GM18511 (cell line): Measurements from ENCODE around the gene ZBTB48.
"Not testable (repeated sequence)": the region's sequence is repeated elsewhere in the genome, so short reads cannot be mapped to it uniquely, and the experiment has no call there.

ENCODE experiments used
- ATAC-seq: cut with Tn5 transposase; IDR thresholded peaks from one replicate; pipeline ENCODE4 v1.9.1; 2021; ENCODE audit warnings: mild to moderate bottlenecking, moderate library complexity; ENCODE audit not compliant: unreplicated experiment

ZBTB48 gene

DNA sequence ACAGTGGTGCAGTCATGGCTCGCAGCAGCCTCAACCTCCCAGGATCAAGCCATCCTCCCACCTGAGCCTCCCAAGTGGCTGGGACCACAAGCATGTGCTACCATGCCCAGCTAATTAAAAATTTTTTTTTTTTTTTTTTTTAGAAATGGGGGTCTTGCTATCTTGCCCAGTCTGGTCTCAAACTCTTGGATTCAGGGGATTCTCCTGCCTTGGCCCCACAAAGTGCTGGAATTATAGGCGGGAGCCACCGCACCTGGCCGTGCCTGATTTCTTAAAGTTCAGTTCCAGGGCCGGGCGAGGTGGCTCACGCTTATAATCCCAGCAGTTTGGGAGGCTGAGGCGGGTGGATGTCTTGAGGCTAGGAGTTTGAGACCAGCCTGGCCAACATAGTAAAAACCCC, 51.3 kb downstream of the ZBTB48 start:
- ATAC-seq: no peak

DNA sequence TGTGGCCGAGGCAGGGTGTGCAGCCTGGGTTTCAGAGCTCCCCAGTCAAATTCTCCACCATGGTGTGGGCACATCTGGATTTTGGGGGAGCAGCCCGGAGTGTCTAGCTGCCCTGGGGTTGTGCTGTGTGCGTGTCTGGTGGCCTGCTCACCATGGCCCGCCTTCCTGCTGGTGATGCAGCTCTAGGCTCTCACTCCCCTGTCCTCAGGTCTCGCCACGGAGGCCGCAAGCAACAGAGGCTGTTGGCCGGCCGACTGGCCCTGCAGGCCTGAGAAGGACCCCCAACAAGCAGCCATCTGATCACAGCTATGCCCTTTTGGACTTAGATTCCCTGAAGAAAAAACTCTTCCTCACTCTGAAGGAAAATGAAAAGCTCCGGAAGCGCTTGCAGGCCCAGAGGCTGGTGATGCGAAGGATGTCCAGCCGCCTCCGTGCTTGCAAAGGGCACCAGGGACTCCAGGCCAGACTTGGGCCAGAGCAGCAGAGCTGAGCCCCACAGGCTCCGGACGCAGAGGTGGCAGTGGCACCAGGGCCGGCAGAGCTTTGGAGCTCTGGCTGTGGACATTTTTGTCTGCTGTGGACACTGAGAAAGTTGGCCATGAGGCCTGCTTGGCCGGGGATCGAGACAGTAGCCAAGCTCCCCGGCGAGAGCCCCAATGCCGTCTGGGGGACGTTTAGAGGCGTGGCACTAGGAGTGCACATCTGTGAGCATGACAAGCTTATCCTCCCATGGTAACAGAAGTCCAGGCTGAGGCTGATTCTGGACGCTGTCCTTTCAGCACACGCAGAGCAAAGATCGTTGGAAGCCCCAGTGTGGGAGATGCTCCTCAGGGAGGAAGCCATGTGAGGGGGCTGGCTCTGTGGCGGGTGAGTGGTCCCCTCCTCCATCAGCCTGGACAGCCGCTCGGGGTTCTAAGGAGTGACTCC, 53.1 kb downstream of the ZBTB48 start:
- no peak for ATAC-seq

DNA sequence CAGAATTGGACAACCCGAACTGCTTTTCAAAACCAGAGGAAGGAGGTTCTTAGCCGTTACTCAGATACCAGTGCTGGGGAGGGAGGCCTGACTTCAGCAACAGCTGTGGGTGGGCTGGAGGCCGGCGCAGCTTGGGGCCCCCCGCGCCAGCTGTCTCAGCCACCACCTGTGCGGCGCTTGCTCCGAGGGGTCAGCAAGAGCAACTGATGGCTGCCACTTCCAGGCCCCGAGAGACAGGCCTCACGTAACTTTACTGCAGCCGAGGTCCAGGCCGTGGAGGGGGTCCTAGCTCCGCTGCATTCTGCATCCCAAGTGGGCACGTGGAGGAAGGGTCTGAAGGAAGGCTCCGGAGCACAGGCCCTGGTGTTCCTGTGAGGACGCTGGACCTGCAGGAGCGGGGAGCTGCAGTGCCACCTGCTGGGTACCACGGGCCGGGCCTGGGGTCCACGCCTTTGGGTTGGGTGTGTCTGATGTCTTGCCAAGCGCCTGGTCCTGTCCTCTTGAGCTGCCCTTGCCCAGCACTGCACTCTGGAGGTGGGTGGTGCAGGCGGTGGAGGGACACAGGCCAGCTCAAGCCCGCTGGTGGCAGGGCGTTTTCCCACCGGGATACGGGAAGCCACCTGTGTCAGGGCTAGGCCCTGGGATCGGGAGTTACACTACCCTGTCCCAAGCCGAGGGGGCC, 54.7 kb downstream of the ZBTB48 start:
- ATAC-seq: no peak

DNA sequence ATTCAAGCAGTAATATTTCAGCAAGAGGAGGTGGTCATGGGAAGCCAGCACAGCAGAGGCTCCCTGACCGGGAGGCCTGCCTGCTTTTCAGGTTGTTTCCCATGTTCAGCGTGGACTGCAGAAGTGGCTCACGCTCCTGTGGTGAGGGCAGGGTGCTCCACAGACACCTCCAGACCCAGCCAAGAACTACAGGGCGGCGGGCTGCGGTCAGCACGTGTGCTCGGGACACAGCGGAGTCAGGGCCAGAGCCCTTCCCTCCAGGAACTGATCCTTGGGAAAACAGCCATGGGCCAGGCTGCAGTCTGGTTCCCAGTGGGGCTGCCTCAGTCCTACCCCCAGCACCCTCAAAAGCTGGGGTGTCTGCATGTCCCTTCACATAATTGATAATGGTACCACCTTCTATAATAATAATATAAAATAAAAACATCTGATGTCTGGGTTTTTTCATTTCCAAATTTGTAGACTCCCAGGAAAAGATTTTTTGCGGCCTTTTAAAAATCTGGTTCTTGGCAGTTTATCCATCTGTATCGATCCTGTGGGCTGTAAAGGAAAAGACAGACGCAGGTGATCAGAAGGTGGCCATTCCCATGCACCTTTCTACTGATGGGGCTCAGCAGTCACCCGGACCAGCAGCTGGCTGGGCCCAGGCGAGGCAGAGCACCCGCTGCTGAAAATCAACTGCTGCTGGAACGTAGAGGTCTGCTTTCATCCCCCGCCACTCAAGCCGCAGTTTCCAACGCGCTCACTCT, 55.5 kb downstream of the ZBTB48 start:
- ATAC-seq: no peak

DNA sequence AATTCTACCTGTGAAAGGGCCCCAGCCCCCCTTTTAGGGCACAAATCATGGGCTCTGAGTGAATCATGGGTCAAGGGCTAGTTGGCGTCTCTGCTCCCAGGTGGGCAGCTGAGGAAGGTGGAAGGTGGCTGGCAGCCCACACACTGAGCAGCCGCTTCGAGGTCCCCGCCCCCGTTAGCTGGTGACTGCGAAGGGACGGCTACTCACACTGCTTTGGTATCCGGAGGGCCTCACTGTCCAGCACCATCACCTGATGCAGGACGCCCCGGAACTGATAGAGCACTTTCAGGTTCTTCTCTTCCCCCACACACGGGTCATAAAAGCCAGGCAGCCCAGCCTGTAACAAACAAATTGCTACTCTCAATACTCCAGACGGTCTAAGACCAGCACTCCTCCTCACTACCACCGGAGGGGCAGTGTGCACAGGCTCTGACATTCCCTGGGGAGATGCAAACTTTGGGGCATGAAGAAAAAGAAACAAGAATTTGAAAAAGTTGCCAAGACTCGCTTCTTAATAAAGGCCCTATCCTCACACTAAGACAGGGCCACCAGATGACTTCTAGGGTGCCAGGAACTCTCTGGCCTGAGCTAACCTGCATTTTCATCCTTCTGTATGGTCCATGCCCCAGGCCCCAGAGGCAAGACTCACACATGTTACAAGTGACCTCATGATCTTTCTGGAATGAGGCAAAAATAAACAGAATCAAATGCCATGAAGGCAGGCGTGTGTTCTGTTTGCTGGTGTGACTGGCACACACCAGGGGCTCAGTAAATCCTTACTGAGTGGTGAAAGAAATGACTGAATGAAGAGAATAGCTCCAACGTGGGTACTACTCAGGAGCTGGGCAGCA, 56.3 kb downstream of the ZBTB48 start:
- ATAC-seq: no peak

DNA sequence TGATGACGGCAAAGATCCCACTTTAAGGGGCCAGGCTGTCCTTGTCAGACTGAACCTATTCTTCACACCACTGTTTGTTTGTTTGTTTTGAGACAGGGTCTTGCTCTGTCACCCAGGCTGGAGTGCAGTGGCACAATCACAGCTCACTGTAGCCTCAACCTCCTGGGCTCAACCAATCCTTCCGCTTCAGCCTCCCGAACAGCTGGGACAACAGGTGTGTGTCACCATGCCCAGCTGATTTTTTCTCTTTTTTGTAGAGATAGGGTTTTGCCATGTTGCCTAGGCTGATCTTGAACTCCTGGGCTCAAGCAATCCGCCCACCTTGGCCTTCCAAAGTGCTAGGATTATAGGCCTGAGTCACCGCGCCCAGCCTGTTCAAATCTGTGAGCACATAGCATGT, 57.0 kb downstream of the ZBTB48 start:
- ATAC-seq: not testable (repeated sequence)

DNA sequence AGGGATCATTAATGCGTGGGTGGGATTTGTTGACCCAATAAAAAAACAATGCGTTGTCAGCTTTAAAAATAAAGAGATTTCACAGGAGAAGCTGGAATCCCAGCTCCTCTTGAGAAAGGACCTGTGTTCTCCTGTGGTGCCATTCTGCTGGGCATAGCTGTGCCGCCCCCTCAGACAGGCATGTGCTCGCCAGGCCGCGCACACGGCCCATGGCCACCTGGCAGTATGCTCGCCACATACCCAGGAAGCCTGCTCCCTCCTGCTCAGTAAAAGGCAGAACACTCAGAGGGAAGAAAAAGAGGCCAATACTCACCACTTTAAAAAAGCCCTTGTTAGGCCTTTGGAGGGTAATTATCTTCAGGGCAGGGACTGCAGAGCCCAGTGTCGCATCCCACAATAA, 58.0 kb downstream of the ZBTB48 start:
- ATAC-seq: no peak

DNA sequence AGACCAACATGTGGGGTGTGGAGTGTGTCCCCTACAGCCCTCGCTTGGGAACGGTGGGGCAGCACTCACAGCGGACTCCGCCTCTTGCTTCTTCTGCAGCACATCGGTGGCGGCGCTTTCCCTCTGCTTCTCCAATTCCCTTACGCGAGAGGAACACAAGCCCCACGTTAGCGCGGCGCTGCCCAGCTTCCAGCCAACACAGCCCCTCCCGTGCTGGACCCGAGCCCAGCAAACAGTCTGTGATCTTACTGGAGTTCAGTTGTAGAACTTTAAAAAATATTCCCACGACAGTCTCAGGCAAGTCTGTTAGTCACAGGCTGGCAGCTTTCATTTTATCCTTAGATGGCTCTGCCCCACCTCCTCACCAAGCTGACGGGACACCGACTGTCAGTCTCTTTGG, 58.4 kb downstream of the ZBTB48 start:
- no peak for ATAC-seq
